ENCODE measurements around the gene TULP4.

GRCh38 chr6:158414851-158415262, 102.6 kb downstream of the TULP4 start:
- TF ChIP-seq POLR2AphosphoS5 (IDR thresholded peaks at IDR 0.05) (no peak), CTCF (IDR thresholded peaks at IDR 0.05 in 8 of 11, conservative IDR thresholded peaks at IDR 0.05 in 3 of 11) (no peak)
